Kidney (tissue), 14 donors: ENCODE data around the gene NKAIN2. TPM values are rescaled to one million over a fixed set of nuclear protein-coding genes. Genes with fewer than 3 reads are reported as not detected.

Experiments used
- DNase-seq, 5 donors: peaks; one replicate each; pipeline ENCODE4 v3.0.0-alpha.2; 2013 to 2020
- FAIRE-seq: peaks from 2 replicates; lab custom pipeline; 2012; peaks lifted over from hg19 to GRCh38; lab: Jason Lieb, UNC
- H3K27ac ChIP-seq, 2 donors: one replicate each; pipeline ENCODE4 v1.7.0; 2013; ENCODE audit warnings: low read depth in 2 of 2, low read length in 2 of 2, inconsistent platforms in 1 of 2
- H3K27me3 ChIP-seq: one replicate; pipeline ENCODE4 v1.7.1; 2013; ENCODE audit warnings: low read length, inconsistent platforms; ENCODE audit not compliant: control insufficient read depth, insufficient read depth
- H3K36me3 ChIP-seq, 3 donors: one replicate each; pipeline versions ENCODE4 v1.7.0 to v1.7.1; 2013; ENCODE audit warnings: low read length in 3 of 3, control low read depth in 1 of 3, inconsistent platforms in 1 of 3; ENCODE audit not compliant: insufficient read depth in 3 of 3, control insufficient read depth in 2 of 3
- H3K4me1 ChIP-seq, 3 donors: one replicate each; pipeline versions ENCODE4 v1.7.0 to v1.7.1; 2013; ENCODE audit warnings: low read length in 3 of 3, inconsistent platforms in 1 of 3, low read depth in 1 of 3; ENCODE audit not compliant: control insufficient read depth in 2 of 3, insufficient read depth in 2 of 3
- H3K4me3 ChIP-seq, 3 donors: one replicate each; pipeline versions ENCODE4 v1.7.0 to v1.8.1; 2013; ENCODE audit warnings: low read length in 3 of 3, control low read depth in 1 of 3, inconsistent platforms in 1 of 3
- H3K9ac ChIP-seq, 3 donors: one replicate each; pipeline versions ENCODE4 v1.7.0 to v1.7.1; 2013; ENCODE audit warnings: low read length in 3 of 3, control low read depth in 1 of 3, inconsistent platforms in 1 of 3
- H3K9me3 ChIP-seq, 3 donors: one replicate each; pipeline versions ENCODE4 v1.7.0 to v1.7.1; 2013; ENCODE audit warnings: low read length in 3 of 3, control low read depth in 1 of 3, inconsistent platforms in 1 of 3; ENCODE audit not compliant: control insufficient read depth in 2 of 3, insufficient read depth in 1 of 3
- intact Hi-C: fragments of 100-400 bp; cut with DNase I; formaldehyde crosslinking; loops from one replicate; pipeline ENCODE4 v1.11.1; 2022
- polyA plus RNA-seq: library from polyadenylated mRNA; stranded (reverse); fragments of 350-450 nt; fragmentation: Illumina TruSeq; extraction: RNeasy Lipid Tissue Mini Kit (QIAGEN cat#74804); gene quantifications from one replicate; pipeline ENCODE4 v1.2.3, GENCODE V29; 2014; ENCODE audit warnings: low read depth, low replicate concordance; ENCODE audit not compliant: insufficient read depth
- total RNA-seq: library from RNA; stranded (reverse); fragmentation: NEBNext Ultra II Directional; extraction: Animal tissue kit (Norgen Biotek cat#: 25700); gene quantifications from one replicate; pipeline ENCODE4 v1.2.1, GENCODE V29; 2021
- TF ChIP-seq, protein P1 (sequence below): IDR thresholded peaks from 3 replicates; pipeline ENCODE4 v1.5.1; 2012; ENCODE audit warnings: mild to moderate bottlenecking, moderate library complexity, borderline replicate concordance; ENCODE audit not compliant: insufficient read depth; ENCODE audit errors: extremely low read depth
- donor health status: control.
- donor health status: control.
- donor health status: control.
- donor health status: control.
- donor health status: control.
- donor health status: DM: yes; HTN: yes; CAD: no.
- donor health status: Normal renal cell carcinoma (clear cell type).

NKAIN2 gene
- total and polyA plus RNA-seq, 2 donors from 2014 or later, result 0.39 to 1.8 TPM

DNA sequence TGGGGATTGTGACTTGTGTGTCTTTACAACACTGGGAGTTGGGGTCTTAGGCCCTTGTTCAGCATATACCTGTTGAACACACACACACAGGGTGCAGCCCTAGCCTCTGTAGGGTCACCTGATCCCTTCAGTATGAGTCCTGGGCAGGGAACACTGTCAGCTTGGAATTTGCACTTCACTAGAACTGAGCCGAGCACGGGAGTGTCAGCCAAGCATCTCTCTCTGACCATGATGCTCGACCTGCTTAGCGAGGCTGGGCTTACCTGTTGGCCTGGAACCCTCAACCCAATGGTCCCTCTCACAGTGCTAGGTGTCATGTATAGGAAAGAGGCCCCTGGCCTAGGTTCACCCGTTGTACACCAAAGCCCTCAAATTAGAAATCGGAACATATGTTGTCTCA, 96.1 kb downstream of the NKAIN2 start:
- intact Hi-C loops, result no loop called here
- Histone ChIP-seq H3K9me3 (no peaks in the 10 kb centered on the region), H3K4me3 (no peak overlapping the region), H3K9ac (no peak overlapping the region), H3K4me1 (no peaks in the 10 kb centered on the region), H3K36me3 (no peaks in the 10 kb centered on the region), H3K27me3 (no peaks in the 10 kb centered on the region), H3K27ac (no peak overlapping the region)
- TF ChIP-seq, protein P1, sequence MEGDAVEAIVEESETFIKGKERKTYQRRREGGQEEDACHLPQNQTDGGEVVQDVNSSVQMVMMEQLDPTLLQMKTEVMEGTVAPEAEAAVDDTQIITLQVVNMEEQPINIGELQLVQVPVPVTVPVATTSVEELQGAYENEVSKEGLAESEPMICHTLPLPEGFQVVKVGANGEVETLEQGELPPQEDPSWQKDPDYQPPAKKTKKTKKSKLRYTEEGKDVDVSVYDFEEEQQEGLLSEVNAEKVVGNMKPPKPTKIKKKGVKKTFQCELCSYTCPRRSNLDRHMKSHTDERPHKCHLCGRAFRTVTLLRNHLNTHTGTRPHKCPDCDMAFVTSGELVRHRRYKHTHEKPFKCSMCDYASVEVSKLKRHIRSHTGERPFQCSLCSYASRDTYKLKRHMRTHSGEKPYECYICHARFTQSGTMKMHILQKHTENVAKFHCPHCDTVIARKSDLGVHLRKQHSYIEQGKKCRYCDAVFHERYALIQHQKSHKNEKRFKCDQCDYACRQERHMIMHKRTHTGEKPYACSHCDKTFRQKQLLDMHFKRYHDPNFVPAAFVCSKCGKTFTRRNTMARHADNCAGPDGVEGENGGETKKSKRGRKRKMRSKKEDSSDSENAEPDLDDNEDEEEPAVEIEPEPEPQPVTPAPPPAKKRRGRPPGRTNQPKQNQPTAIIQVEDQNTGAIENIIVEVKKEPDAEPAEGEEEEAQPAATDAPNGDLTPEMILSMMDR, result no peak
- no peak for FAIRE-seq
- no peak for DNase-seq

DNA sequence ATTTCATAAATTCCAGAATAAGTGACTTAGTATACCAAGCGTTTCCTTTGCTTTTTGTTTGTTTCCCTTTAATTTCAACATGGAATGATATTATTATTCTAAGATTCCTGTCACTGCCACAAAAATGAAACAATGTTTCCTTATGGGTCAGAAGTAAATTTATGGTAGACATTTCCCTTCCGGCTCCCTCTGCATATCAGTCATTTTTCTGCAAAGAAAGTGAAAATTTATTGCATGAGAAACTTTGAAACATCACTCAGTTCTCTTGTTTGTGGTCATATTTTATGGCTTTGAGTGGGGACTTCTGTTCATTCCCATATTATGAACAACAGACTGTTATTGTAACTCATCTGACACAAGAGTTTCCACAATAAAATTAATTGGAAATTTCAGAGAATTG, 97.8 kb downstream of the NKAIN2 start:
- Histone ChIP-seq H3K27me3 (no peaks in the 10 kb centered on the region), H3K36me3 (no peaks in the 10 kb centered on the region), H3K27ac (no peak overlapping the region), H3K9me3 (no peaks in the 10 kb centered on the region), H3K9ac (no peak overlapping the region), H3K4me3 (no peak overlapping the region), H3K4me1 (no peaks in the 10 kb centered on the region)
- intact Hi-C loops, result no loop called here
- TF ChIP-seq, protein P1, result no peak
- DNase-seq (peak in 2 of 5 donors; percentile 8 to 28), FAIRE-seq (no peak)

DNA sequence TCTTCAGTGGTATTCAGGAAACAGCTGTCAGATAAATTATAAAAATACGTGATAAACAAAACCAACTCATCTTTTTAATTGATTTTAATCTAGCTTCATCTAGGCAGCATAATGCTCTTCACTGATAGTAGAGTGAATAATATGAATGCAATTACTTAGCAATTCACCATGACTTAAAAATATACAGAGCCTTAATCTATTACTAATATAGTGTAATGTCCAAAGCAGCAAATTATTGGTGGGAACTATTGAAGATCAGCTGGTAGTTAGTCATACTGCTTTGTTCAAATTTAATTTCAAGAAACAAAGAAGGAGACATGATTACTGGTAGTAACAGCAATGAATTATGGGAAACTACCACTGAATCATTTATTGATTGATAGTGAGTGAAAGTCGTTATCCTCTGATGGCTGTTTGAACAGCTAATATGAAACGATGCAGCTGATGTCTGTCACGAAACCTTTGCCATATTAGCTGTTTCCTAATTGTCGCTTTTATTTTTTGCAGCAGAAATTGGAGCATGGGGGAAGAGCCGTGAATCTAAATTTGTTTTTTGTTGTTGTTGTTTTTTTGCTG, 99.2 kb downstream of the NKAIN2 start:
- FAIRE-seq (no peak), DNase-seq (no peak)
- H3K9ac ChIP-seq, result no peak overlapping the region
- no peak overlapping the region for H3K27ac ChIP-seq
- no peak overlapping the region for H3K4me3 ChIP-seq
- no peaks in the 10 kb centered on the region for H3K9me3 ChIP-seq
- H3K27me3 ChIP-seq, result no peaks in the 10 kb centered on the region
- no peaks in the 10 kb centered on the region for H3K4me1 ChIP-seq
- intact Hi-C loops, result no loop called here
- H3K36me3 ChIP-seq, result no peaks in the 10 kb centered on the region
- TF ChIP-seq, protein P1, result no peak

- FAIRE-seq (no peak), DNase-seq (no peak)
- intact Hi-C loops, result no loop called here
- Histone ChIP-seq H3K4me3 (no peak overlapping the region), H3K9ac (no peak overlapping the region), H3K4me1 (no peaks in the 10 kb centered on the region), H3K27me3 (no peaks in the 10 kb centered on the region), H3K36me3 (no peaks in the 10 kb centered on the region), H3K27ac (no peak overlapping the region), H3K9me3 (no peaks in the 10 kb centered on the region)
- TF ChIP-seq, protein P1, result no peak
These were observed 100.6 kb downstream of the NKAIN2 start for GRCh38 chr6:123904228-123904627.
